DND-41 (cell line): ENCODE measurements around the gene TIGD1.

Source experiments
- ATAC-seq: fragments of 200-7000 bp; cut with Tn5 transposase; 3 replicates; pipeline ENCODE4 v1.9.1; 2021; ENCODE audit warnings: low read depth; ENCODE audit not compliant: insufficient read depth
- DNase-seq: peaks from one replicate; pipeline ENCODE4 v3.0.0-alpha.2; 2020
- H2AFZ ChIP-seq: 2 replicates; pipeline ENCODE4 v1.6.0; 2012; ENCODE audit warnings: low read depth, low read length
- H3K27ac ChIP-seq: 2 replicates; pipeline ENCODE4 v1.5.1; 2012; ENCODE audit warnings: low read length, inconsistent platforms
- H3K27me3 ChIP-seq: fragments of 200-600 bp; sonication (generic); 2 replicates; pipeline ENCODE4 v1.6.0; 2012; ENCODE audit warnings: low read length, mild to moderate bottlenecking, inconsistent platforms; ENCODE audit not compliant: insufficient read depth, poor library complexity
- H3K36me3 ChIP-seq: 2 replicates; pipeline ENCODE4 v1.5.1; 2012; ENCODE audit warnings: low read length, inconsistent platforms; ENCODE audit not compliant: insufficient read depth
- H3K4me1 ChIP-seq: 2 replicates; pipeline ENCODE4 v1.5.1; 2012; ENCODE audit warnings: mild to moderate bottlenecking, low read length; ENCODE audit not compliant: insufficient read depth
- H3K4me2 ChIP-seq: 2 replicates; pipeline ENCODE4 v1.6.0; 2012; ENCODE audit warnings: mild to moderate bottlenecking, moderate library complexity, low read length, inconsistent platforms; ENCODE audit not compliant: insufficient read depth
- H3K4me3 ChIP-seq, 2 experiments: fragments of 200-600 bp in 1 of 2; shearing (Covaris generic) in 1 of 2; 2 replicates each; pipeline ENCODE4 v1.5.1; 2012 to 2016; ENCODE audit warnings: inconsistent platforms in 2 of 2, low read length in 2 of 2, mild to moderate bottlenecking in 2 of 2, low read depth in 1 of 2, moderate library complexity in 1 of 2
- H3K79me2 ChIP-seq: 2 replicates; pipeline ENCODE4 v1.6.0; 2012; ENCODE audit warnings: low read length, inconsistent platforms; ENCODE audit not compliant: insufficient read depth
- H3K9ac ChIP-seq: 2 replicates; pipeline ENCODE4 v1.6.0; 2012; ENCODE audit warnings: low read depth, mild to moderate bottlenecking, inconsistent platforms, low read length, moderate library complexity
- H3K9me3 ChIP-seq: 2 replicates; pipeline ENCODE4 v1.5.1; 2012; ENCODE audit warnings: low read length, moderate library complexity, mild to moderate bottlenecking, inconsistent platforms; ENCODE audit not compliant: insufficient read depth, severe bottlenecking
- H4K20me1 ChIP-seq: 2 replicates; pipeline ENCODE4 v1.6.0; 2012; ENCODE audit warnings: low read length; ENCODE audit not compliant: insufficient read depth
- CTCF ChIP-seq: IDR thresholded peaks from 2 replicates; pipeline ENCODE4 v1.5.1; 2012; ENCODE audit warnings: borderline replicate concordance, low read length, moderate library complexity, mild to moderate bottlenecking; ENCODE audit not compliant: poor library complexity, severe bottlenecking; ENCODE audit errors: extremely low read depth
- EZH2 ChIP-seq: IDR thresholded peaks from 3 replicates; pipeline ENCODE4 v1.6.1; 2012; ENCODE audit warnings: borderline replicate concordance, low read depth, mild to moderate bottlenecking, moderate library complexity, low read length, inconsistent platforms; ENCODE audit not compliant: severe bottlenecking

Gene TIGD1

DNA sequence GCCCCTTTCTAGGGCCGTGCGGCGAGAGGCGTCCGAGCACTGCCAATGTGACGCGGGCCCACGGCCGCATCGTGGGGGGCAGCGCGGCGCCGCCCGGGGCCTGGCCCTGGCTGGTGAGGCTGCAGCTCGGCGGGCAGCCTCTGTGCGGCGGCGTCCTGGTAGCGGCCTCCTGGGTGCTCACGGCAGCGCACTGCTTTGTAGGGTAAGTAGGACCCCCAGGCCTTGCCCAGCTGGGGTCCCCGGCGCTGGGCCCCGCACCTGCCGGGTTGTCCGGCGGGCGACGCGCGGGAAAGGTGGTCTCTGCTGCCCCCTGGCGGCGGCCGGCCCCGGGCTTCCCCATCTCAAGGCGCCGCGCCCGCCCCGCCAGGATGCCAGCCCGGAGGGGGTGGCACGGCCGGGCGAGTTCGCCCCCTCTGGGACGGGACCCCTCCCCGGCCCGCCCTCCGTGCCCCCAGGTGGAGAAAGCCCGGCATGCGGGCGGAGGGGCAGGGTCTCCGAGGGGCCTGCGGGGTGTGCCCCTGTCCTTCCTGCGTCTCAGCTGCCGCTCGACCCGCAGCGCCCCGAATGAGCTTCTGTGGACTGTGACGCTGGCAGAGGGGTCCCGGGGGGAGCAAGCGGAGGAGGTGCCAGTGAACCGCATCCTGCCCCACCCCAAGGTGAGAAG is 28.3 kb downstream of the TIGD1 start:
- Histone ChIP-seq H3K4me1 (peaks cover 2% of the 10 kb centered on the region; the same call in 1 of the 2 replicates), H3K4me3 (no peak overlapping the region), H3K36me3 (no peaks in the 10 kb centered on the region), H3K79me2 (no peaks in the 10 kb centered on the region), H3K9me3 (no peaks in the 10 kb centered on the region), H4K20me1 (no peaks in the 10 kb centered on the region), H2AFZ (no peak overlapping the region), H3K9ac (no peak overlapping the region), H3K4me2 (no peak overlapping the region), H3K27me3 (no peaks in the 10 kb centered on the region), H3K27ac (no peak overlapping the region)
- ATAC-seq (peak; percentile 83), DNase-seq (peak; percentile 48)
- TF ChIP-seq CTCF (peak; percentile 66), EZH2 (no peak)

DNA sequence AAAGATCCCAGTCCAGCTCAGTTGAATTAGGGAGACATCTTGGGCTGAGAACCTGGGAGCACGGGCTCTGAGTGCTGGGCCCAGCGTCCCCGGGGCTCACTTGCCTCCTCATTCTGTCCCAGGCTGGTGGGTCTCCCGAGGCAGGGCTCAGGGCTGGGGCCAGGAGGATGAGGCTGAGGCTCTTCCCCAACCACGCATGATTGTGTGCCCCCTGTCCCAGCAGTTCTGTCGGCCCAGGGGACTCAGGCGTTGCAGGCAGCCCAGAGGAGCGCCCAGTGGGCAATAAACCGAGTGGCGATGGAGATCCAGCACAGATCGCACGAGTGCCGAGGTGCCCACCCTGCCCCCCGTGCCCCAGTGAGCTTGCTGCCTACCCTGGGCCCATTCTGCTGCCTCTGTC is 29.3 kb downstream of the TIGD1 start:
- no peaks in the 10 kb centered on the region for H4K20me1 ChIP-seq
- no peaks in the 10 kb centered on the region for H3K9me3 ChIP-seq
- H3K9ac ChIP-seq, result no peak overlapping the region

GRCh38 chr2:232520489-232520888 is 29.9 kb downstream of the TIGD1 start:
- ATAC-seq (no peak), DNase-seq (no peak)
- Histone ChIP-seq H3K4me3 (no peak overlapping the region), H3K79me2 (no peaks in the 10 kb centered on the region), H3K4me2 (no peak overlapping the region), H3K36me3 (no peaks in the 10 kb centered on the region), H4K20me1 (no peaks in the 10 kb centered on the region), H2AFZ (no peak overlapping the region), H3K27me3 (no peaks in the 10 kb centered on the region), H3K27ac (no peak overlapping the region), H3K4me1 (peaks cover 2% of the 10 kb centered on the region; the same call in 1 of the 2 replicates), H3K9ac (no peak overlapping the region), H3K9me3 (no peaks in the 10 kb centered on the region)
- TF ChIP-seq EZH2 (no peak), CTCF (no peak)

More for the DNA sequence above, 29.3 kb downstream of the TIGD1 start:
- Histone ChIP-seq H3K4me1 (peaks cover 2% of the 10 kb centered on the region; the same call in 1 of the 2 replicates), H3K79me2 (no peaks in the 10 kb centered on the region), H2AFZ (no peak overlapping the region), H3K36me3 (no peaks in the 10 kb centered on the region), H3K27me3 (no peaks in the 10 kb centered on the region), H3K4me3 (no peak overlapping the region), H3K27ac (no peak overlapping the region), H3K4me2 (no peak overlapping the region)
- no peak for DNase-seq
- no peak for ATAC-seq
- no peak for TF ChIP-seq CTCF
- no peak for TF ChIP-seq EZH2
